Kidney capillary endothelial cell (primary cell): ENCODE data around the gene KLHL7.
"Not testable (repeated sequence)": the region's sequence is repeated elsewhere in the genome, so short reads cannot be mapped to it uniquely, and the experiment has no call there.

Source experiments
- DNase-seq: peaks from one replicate; pipeline ENCODE4 v3.0.0-alpha.2; 2018; ENCODE audit warnings: low spot score

Gene KLHL7

DNA sequence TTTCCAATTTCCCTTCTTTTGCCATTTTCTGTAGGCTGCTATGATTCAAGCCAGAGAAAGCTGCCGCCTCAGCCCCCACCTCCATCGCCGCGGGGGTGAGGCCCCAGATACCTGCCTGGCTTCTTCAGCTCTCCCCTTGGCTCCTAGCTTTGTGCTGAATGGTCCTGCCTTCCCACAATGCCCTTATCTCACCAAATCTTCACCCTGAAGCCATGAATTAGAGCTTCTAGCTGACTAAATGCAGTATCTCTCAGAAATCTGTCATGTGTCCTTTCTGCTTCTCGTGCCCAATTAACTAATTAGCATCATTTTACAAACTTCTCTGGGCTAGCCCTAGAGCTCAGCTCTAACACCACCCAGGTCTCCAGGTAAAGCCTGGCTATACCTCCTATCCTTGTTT lies 108.8 kb downstream of the KLHL7 start:
- DNase-seq, result no peak

DNA sequence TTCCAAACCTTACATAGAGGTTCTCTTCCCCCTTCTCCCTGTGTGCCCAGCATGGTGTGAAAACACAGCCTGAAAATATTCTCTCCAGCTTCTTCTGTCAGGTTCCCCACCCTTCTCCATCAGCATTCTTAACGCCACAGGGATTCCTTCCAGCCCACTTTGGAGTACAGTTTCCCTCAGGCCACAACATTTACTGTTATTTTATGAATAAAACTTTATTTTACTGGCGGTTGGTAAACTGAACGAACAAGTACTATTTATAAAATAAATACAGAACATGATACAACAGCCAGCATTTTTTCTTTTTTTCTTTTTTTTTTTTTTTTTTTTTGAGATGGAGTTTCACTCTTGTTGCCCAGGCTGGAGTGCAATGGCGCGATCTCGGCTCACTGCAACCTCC lies 109.4 kb downstream of the KLHL7 start:
- no peak for DNase-seq

DNA sequence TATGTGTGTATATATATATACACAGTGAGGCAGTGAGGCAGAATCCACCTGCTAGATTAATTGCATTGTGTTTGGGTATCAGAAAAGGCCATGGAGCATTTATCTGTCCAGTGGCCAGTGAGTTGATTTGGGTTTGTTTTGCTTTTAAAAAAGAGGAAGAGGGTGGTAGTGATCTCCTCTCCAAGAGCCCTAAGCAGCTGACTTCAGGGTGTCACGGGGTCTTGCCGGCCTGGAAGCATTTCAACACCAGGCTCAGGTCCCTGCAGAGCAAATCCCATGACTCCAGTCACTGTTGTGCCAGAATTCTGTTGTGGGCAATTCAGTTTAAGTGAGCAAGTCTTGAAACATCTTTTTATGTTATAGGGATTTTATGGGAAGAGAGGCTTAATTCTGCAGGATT lies 110.4 kb downstream of the KLHL7 start:
- no peak for DNase-seq

- DNase-seq, result no peak
These were observed 112.6 kb downstream of the KLHL7 start for GRCh38 chr7:23218196-23218595.

DNA sequence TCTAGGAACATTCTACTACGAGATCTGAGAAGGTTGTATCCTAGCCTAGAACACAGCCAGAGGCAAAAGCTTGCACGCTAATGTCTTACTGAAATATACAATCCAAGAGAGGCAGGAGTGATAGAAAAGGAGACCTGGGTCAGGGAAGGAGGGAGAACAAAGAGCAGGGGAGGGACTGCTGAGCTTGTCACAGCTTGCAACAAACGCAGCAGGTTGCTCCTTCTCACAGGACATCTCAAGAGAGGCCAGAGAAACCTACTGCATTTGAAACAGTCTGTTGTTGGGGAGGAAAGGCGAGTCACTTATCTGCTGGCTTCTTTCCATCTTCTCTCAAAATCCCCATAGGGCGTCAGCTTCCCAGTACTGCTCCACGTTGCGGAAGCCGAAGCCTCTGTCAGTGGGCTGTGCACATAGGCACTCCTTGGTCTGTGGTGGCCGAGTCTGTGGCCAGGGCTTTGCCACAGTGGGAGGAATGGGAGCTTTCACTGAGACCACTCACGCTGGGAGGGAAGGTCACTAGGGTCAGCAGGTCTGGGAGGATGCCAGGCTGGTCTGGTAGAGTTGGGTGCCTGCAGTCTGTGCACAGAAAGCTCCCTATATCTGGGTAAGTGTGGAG lies 115.2 kb downstream of the KLHL7 start:
- DNase-seq, result no peak

GRCh38 chr7:23222439-23223030 lies 117.0 kb downstream of the KLHL7 start:
- DNase-seq, result no peak

GRCh38 chr7:23224364-23224763 lies 118.8 kb downstream of the KLHL7 start:
- not testable (repeated sequence) for DNase-seq

DNA sequence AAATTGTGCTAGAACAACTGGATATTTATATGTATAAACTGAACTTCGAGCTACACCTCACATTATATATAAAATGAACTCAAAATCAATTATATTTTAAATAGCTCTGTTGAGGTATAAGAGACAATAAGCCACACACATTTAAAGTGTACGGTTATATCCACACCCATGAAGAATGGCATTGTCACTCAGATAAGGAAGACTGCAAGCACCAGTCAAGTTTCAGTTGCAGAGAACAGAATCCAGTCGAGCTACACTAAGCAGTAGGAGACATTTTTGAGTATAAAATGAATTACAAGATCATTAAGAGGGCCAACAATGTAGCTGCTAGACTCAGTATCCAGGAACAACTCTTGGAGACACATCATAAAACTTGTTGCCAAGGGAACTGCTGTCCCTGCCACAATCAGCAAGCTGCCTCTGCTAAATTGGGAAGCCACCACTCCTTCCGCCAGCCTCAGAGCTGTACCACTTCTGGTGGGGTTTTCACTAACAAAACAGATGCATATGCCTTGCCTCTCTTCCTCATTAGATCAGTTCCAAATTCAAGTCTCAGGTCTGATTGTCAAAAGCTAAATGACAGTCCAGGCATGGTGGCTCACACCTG lies 121.4 kb downstream of the KLHL7 start:
- no peak for DNase-seq
